PFSK-1 (cell line): ENCODE data around the gene MAGI1.

Source experiments
- FOXP2 ChIP-seq: optimal IDR thresholded peaks from 2 replicates; pipeline ENCODE3; 2011; ENCODE audit warnings: borderline replicate concordance, control low read depth, inconsistent platforms; ENCODE audit not compliant: insufficient read depth; ENCODE audit errors: extremely low read length, extremely low read depth
- POLR2AphosphoS5 ChIP-seq: IDR thresholded peaks from 2 replicates; pipeline ENCODE4 v1.6.1; 2012; ENCODE audit warnings: low read depth, mild to moderate bottlenecking, control low read depth, low read length, moderate library complexity
- REST ChIP-seq, 2 experiments: IDR thresholded peaks; 2 replicates each; pipeline versions ENCODE4 v1.6.1 to v1.8.0; 2011 to 2012; ENCODE audit warnings: low read depth in 2 of 2, low read length in 2 of 2, control low read depth in 1 of 2, inconsistent platforms in 1 of 2, mild to moderate bottlenecking in 1 of 2, moderate library complexity in 1 of 2; ENCODE audit not compliant: insufficient read depth in 1 of 2
- SIN3A ChIP-seq: IDR thresholded peaks from 2 replicates; pipeline ENCODE4 v1.6.1; 2012; ENCODE audit warnings: mild to moderate bottlenecking, low read length, moderate library complexity, borderline replicate concordance; ENCODE audit not compliant: insufficient read depth
- TAF1 ChIP-seq: IDR thresholded peaks from 2 replicates; pipeline ENCODE4 v1.6.1; 2012; ENCODE audit warnings: low read length, control low read depth, borderline replicate concordance; ENCODE audit not compliant: insufficient read depth

Gene MAGI1

GRCh38 chr3:65584002-65584401 lies 454.7 kb downstream of the MAGI1 start:
- TF ChIP-seq REST (IDR thresholded peaks at IDR 0.05; ENCODE audit: insufficient read depth in 1 of 2, low read depth in 2 of 2, low read length in 2 of 2): no peak
- TF ChIP-seq FOXP2: no peak
- no peak for TF ChIP-seq SIN3A
- TF ChIP-seq TAF1: no peak
- TF ChIP-seq POLR2AphosphoS5: no peak

GRCh38 chr3:65583188-65583587 lies 455.5 kb downstream of the MAGI1 start:
- TF ChIP-seq REST (IDR thresholded peaks at IDR 0.05; ENCODE audit: insufficient read depth in 1 of 2, low read depth in 2 of 2, low read length in 2 of 2): no peak
- TF ChIP-seq POLR2AphosphoS5: no peak
- no peak for TF ChIP-seq FOXP2
- TF ChIP-seq SIN3A: no peak
- no peak for TF ChIP-seq TAF1

GRCh38 chr3:65582012-65582717 lies 456.6 kb downstream of the MAGI1 start:
- TF ChIP-seq REST (IDR thresholded peaks at IDR 0.05; ENCODE audit: insufficient read depth in 1 of 2, low read depth in 2 of 2, low read length in 2 of 2) (no peak), FOXP2 (no peak), SIN3A (no peak), TAF1 (no peak), POLR2AphosphoS5 (no peak)

- TF ChIP-seq SIN3A: no peak
- TF ChIP-seq FOXP2: no peak
- TF ChIP-seq TAF1: no peak
- no peak for TF ChIP-seq POLR2AphosphoS5
- no peak for TF ChIP-seq REST (IDR thresholded peaks at IDR 0.05; ENCODE audit: insufficient read depth in 1 of 2, low read depth in 2 of 2, low read length in 2 of 2)
Observed at GRCh38 chr3:65581313-65581712, 457.4 kb downstream of the MAGI1 start.
